Measurements from ENCODE around the gene ASTN2.

The ASTN2 gene

DNA sequence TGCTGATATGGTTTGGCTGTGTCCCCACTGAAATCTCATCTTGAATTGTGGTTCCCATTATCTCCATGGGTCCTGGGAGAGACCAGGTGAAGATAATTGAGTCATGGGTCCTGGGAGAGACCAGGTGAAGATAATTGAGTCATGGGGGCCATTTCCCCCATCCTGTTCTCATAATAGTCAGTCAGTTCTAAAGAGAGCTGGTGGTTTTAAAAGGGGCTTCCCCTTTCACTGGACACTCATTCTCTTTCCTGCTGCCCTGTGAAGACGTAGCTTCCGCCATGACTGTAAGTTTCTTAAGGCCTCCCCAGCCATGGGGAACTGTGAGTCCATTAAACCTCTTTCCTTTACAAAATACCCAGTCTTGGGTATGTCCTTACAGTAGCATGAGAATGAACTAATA lies 628.1 kb downstream of the ASTN2 start:
- TF ChIP-seq, protein P1, sequence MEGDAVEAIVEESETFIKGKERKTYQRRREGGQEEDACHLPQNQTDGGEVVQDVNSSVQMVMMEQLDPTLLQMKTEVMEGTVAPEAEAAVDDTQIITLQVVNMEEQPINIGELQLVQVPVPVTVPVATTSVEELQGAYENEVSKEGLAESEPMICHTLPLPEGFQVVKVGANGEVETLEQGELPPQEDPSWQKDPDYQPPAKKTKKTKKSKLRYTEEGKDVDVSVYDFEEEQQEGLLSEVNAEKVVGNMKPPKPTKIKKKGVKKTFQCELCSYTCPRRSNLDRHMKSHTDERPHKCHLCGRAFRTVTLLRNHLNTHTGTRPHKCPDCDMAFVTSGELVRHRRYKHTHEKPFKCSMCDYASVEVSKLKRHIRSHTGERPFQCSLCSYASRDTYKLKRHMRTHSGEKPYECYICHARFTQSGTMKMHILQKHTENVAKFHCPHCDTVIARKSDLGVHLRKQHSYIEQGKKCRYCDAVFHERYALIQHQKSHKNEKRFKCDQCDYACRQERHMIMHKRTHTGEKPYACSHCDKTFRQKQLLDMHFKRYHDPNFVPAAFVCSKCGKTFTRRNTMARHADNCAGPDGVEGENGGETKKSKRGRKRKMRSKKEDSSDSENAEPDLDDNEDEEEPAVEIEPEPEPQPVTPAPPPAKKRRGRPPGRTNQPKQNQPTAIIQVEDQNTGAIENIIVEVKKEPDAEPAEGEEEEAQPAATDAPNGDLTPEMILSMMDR (IDR thresholded peaks at IDR 0.05), result no peak

DNA sequence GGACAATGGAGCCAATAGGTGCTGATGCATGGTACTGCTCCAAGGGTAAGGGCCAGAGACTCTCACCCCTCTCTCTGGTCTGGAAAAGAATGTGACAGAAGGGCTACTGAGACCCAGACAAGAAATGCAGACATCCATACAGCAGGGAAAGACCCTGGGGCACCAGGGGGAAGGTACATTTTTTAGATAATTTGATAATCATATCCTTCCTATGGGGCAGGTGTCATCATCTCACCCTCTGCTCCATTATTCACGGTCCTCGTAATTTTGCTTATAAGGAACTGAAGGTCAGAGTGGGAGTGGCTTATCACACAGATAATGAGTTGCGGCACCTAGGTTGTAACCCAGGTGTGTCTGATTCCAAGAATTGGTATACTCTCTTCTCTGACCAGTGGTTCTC lies 637.7 kb downstream of the ASTN2 start:
- Histone ChIP-seq H3K27ac (no peak overlapping the region), H3K4me3 (no peak overlapping the region)
- no peak for DNase-seq (ENCODE audit: low spot score)
- TF ChIP-seq, protein P1 (IDR thresholded peaks at IDR 0.05), result no peak

More for the DNA sequence above, 628.1 kb downstream of the ASTN2 start:
- H3K4me3 ChIP-seq, result no peak overlapping the region
- no peak for DNase-seq (ENCODE audit: low spot score)
- no peak overlapping the region for H3K27ac ChIP-seq

DNA sequence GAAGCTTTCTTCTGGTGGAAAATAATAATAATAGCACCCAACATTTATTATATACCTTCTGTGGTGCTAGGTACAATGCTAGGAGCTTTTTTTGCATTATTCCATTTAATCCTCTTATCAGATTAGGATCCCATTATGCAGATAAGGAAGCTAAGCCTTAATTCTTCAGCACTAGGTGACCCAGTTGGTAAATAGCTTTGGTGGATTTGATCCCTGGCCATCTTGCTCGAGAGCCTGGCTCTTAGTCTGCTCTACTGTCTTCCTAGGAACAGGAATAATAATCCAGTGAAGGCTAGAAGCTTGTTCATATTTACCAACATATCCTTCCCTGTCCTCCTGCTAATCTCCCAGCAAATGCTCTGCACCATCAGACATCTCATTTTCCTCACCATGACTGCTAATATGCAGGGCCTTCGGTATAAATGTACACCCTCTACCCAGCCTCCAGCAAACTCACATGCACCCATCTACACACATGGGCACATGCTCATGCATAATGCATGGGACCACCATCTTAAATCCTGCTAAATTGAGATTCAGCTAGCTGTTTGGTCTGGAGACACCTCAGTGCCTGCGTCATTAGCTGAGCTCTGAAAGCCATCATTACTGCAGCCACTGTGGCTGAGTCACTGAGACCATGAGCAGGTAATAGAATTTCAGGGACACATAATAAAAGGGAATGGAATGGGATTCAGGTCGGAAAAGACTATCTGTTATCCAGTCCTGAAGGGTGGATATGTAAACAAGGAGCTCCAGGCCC lies 640.3 kb downstream of the ASTN2 start:
- DNase-seq (ENCODE audit: low spot score), result no peak
- TF ChIP-seq, protein P1 (IDR thresholded peaks at IDR 0.05), result no peak
- Histone ChIP-seq H3K4me3 (no peak overlapping the region), H3K27ac (no peak overlapping the region)

DNA sequence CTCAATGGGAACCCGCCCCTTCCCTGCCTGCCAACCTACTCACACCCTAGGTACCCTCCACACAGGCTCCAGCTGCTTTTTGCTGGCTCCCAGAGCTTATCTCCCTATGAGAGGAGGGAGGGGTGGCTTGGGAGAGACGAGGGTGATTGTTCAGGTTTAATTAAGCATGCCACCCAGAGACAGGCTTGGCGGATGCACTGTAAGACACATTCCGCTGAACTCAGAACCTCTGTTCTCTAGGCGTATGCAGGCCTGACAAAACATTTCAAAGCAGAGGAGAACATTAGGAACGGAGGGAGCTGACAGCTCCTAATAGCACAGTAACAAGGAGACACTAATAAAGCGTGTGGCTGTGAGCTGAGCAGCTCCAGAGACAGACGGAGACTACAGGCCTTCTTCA lies 647.6 kb downstream of the ASTN2 start:
- DNase-seq (ENCODE audit: low spot score), result no peak
- TF ChIP-seq, protein P1 (IDR thresholded peaks at IDR 0.05), result no peak
- Histone ChIP-seq H3K4me3 (no peak overlapping the region), H3K27ac (no peak overlapping the region)

DNA sequence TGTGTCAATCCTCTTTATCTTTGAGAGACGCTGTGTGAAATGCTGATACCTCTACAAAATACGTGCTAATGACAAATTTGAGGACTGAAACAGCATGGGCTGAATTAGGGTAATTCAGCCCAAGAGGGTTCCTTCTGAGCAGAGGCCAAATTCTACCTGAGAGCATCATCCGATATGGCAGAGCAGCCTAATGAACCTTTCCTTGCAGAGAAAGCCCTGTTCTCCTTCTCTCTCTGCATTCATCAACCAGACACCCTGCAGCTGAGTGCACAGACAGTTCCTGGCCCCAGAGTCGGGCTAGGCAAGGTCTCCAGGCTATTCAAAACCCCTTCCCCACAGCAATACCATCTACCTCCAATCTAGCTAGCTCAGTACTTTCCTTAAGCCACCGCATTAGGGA lies 649.8 kb downstream of the ASTN2 start:
- TF ChIP-seq, protein P1 (IDR thresholded peaks at IDR 0.05), result no peak
- DNase-seq (ENCODE audit: low spot score), result no peak
- Histone ChIP-seq H3K27ac (no peak overlapping the region), H3K4me3 (no peak overlapping the region)

DNA sequence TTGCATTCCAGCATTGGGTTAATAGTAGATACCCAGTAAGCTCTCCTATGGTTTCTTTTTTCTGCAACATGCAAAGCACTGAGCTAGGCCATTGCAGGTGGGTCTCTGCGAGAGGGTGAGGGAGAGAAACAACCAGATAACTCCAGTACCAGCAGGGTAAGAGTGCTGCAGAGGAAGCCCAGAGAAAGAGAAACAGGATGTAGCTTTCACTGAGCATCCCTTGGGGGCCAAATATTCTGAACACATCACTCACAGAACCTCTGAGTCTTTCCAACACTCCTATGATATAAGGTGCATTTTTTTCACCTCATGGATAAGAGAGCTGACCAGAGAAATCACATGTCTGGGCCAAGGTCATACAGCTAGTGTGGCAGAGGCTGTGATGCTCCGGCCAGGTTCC lies 651.1 kb downstream of the ASTN2 start:
- TF ChIP-seq, protein P1 (IDR thresholded peaks at IDR 0.05), result no peak
- no peak for DNase-seq (ENCODE audit: low spot score)
- no peak overlapping the region for H3K27ac ChIP-seq

DNA sequence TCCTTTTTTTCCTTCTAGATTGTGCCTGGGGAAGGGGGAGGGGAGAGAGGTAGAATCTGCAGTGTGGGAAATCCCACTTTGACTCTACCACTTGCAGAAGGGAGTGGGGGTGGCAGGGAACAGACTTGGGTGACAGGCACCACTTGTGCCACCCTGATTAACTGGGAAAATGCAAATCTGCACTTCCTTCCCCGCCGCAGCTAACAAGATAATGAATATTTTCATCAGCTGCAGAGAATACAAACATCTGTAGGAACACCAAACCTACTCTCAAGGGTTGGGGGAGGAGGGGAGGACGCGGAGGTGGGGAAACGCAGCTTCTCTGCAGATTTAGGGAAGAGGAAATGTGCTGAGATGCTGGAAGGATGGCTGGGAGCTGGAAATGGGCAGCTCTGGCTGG lies 654.2 kb downstream of the ASTN2 start:
- DNase-seq (ENCODE audit: low spot score), result no peak
- H3K27ac ChIP-seq, result no peak overlapping the region

More for the DNA sequence above, 651.1 kb downstream of the ASTN2 start:
- H3K4me3 ChIP-seq, result no peak overlapping the region

More for the DNA sequence above, 654.2 kb downstream of the ASTN2 start:
- TF ChIP-seq, protein P1 (IDR thresholded peaks at IDR 0.05), result no peak
- H3K4me3 ChIP-seq, result no peak overlapping the region
